ENCODE data around the gene SV2C.

Gene SV2C

DNA sequence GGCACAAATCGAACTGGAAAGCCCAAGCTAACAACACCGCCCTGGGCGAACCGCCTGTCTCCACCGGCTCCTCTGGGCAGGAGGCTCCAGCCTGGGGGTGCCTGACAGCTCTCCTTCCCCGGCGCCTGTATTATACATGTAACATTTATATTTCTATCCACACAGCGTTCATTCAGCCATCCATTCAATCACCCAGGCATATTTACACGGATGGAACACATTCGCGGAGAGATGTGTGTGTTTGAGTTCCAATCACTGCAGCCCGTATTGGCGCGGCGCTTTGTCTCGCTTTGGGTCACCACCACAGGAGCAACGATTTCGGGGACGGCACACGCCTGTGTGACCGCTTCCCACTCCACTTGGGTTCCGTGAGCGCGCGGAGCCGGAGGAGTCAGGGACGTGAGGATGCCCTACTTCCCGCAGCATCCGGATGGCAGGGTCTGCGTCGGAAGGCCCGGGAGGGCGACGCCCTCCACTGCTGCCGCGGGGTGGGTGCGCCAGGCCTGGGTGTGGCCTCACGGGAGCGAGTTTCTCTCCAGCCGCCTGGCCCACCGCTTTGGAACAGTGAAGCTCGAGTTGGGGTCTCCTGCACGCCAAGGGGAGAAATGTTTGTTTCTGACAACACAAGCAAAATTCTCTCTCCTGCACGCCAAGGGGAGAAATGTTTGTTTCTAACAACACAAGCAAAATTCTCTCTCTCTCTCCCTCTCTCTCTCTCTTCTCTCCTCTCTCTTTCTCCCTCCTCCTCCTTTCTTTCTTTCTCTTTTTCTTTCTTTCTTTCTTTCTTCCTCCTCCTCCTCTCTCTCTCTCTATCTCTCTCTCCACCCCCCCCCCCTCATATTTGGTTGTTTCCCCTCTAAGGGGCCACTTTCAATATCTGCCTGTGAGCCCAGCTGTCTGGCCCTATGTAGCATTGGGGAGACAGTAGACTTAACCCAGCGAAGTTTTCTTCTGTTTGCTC lies 1.1 kb upstream of the SV2C start:
- ATAC-seq (ENCODE audit: insufficient read depth, low read depth) (no peak), DNase-seq (no peak)
- Histone ChIP-seq H3K36me3 (ENCODE audit: insufficient read depth, low read length) (no peaks in the 10 kb centered on the region), H4K20me1 (ENCODE audit: insufficient read depth, low read length) (no peaks in the 10 kb centered on the region), H3K4me1 (ENCODE audit: insufficient read depth, low read length) (no peaks in the 10 kb centered on the region), H2AFZ (ENCODE audit: low read depth, low read length) (no peak overlapping the region), H3K4me3 (ENCODE audit: low read depth in 1 of 2, low read length in 2 of 2) (no peak overlapping the region), H3K27me3 (ENCODE audit: insufficient read depth, low read length, poor library complexity) (no peaks in the 10 kb centered on the region), H3K79me2 (ENCODE audit: insufficient read depth, low read length) (no peaks in the 10 kb centered on the region), H3K9ac (ENCODE audit: low read depth, low read length) (no peak overlapping the region), H3K4me2 (ENCODE audit: insufficient read depth, low read length) (no peak overlapping the region), H3K27ac (ENCODE audit: low read length) (no peak overlapping the region), H3K9me3 (ENCODE audit: insufficient read depth, low read length, severe bottlenecking) (no peaks in the 10 kb centered on the region)
- TF ChIP-seq EZH2 (IDR thresholded peaks at IDR 0.05; ENCODE audit: borderline replicate concordance, low read depth, low read length, severe bottlenecking), result no peak
- TF ChIP-seq, protein P1, sequence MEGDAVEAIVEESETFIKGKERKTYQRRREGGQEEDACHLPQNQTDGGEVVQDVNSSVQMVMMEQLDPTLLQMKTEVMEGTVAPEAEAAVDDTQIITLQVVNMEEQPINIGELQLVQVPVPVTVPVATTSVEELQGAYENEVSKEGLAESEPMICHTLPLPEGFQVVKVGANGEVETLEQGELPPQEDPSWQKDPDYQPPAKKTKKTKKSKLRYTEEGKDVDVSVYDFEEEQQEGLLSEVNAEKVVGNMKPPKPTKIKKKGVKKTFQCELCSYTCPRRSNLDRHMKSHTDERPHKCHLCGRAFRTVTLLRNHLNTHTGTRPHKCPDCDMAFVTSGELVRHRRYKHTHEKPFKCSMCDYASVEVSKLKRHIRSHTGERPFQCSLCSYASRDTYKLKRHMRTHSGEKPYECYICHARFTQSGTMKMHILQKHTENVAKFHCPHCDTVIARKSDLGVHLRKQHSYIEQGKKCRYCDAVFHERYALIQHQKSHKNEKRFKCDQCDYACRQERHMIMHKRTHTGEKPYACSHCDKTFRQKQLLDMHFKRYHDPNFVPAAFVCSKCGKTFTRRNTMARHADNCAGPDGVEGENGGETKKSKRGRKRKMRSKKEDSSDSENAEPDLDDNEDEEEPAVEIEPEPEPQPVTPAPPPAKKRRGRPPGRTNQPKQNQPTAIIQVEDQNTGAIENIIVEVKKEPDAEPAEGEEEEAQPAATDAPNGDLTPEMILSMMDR (IDR thresholded peaks at IDR 0.05; ENCODE audit: borderline replicate concordance, extremely low read depth, low read length, poor library complexity, severe bottlenecking), result no peak

DNA sequence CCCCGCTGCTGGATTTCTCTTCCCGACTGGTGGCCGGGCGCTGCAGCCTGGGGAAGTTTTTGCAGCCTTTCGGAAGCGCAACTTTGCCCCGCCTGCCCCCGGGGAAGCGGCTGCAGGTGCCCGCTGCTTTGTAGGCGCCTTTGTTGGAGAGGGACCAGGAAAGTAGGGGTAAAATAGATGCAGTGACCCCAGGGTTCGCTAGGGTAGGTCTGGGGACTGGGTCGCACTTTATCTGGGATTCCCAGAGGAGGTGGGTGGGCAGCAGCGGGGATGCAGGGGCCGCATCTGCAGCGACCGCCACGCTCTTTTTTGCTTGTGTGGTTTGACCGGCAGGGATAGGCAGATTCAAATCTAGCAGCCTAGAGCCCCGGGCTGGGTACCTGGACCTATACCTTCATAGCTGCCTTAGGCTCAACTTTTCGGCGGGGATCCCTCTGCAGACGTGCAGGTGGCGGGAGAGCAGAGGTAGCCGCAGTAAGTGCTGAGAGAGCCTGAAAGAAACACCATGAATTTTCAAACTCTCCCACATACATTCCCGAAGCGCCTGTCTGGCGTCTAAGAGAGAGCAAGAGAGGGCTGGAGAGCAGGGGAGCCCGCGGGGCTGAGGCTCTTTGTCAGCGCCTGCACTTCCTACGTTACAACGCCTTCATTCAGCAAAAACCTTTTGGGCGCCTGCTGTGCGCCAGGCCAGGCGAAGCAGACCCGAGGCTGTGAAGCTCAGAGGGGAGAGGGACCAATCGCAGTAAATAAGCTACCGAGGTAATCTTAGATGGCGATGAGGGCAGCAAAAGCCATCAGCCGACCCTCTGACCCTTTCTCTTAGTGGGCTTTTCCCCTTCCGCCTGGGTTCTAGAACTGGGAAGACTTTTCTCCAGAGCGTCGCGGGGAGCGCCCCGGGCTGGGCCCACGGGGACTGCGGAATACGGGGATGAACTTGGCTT lies 642 bp downstream of the SV2C start:
- no peak overlapping the region for H3K4me2 ChIP-seq (ENCODE audit: insufficient read depth, low read length)
- H3K27me3 ChIP-seq (ENCODE audit: insufficient read depth, low read length, poor library complexity), result no peaks in the 10 kb centered on the region
- no peaks in the 10 kb centered on the region for H4K20me1 ChIP-seq (ENCODE audit: insufficient read depth, low read length)
- H3K4me1 ChIP-seq (ENCODE audit: insufficient read depth, low read length), result no peaks in the 10 kb centered on the region
- no peaks in the 10 kb centered on the region for H3K79me2 ChIP-seq (ENCODE audit: insufficient read depth, low read length)
- H2AFZ ChIP-seq (ENCODE audit: low read depth, low read length), result no peak overlapping the region
- no peak overlapping the region for H3K9ac ChIP-seq (ENCODE audit: low read depth, low read length)
- no peaks in the 10 kb centered on the region for H3K9me3 ChIP-seq (ENCODE audit: insufficient read depth, low read length, severe bottlenecking)
- no peak overlapping the region for H3K27ac ChIP-seq (ENCODE audit: low read length)
- no peak for TF ChIP-seq EZH2 (IDR thresholded peaks at IDR 0.05; ENCODE audit: borderline replicate concordance, low read depth, low read length, severe bottlenecking)
- TF ChIP-seq, protein P1 (IDR thresholded peaks at IDR 0.05; ENCODE audit: borderline replicate concordance, extremely low read depth, low read length, poor library complexity, severe bottlenecking), result no peak
- ATAC-seq (ENCODE audit: insufficient read depth, low read depth), result no peak
- no peaks in the 10 kb centered on the region for H3K36me3 ChIP-seq (ENCODE audit: insufficient read depth, low read length)
- no peak for DNase-seq
- no peak overlapping the region for H3K4me3 ChIP-seq (ENCODE audit: low read depth in 1 of 2, low read length in 2 of 2)

DNA sequence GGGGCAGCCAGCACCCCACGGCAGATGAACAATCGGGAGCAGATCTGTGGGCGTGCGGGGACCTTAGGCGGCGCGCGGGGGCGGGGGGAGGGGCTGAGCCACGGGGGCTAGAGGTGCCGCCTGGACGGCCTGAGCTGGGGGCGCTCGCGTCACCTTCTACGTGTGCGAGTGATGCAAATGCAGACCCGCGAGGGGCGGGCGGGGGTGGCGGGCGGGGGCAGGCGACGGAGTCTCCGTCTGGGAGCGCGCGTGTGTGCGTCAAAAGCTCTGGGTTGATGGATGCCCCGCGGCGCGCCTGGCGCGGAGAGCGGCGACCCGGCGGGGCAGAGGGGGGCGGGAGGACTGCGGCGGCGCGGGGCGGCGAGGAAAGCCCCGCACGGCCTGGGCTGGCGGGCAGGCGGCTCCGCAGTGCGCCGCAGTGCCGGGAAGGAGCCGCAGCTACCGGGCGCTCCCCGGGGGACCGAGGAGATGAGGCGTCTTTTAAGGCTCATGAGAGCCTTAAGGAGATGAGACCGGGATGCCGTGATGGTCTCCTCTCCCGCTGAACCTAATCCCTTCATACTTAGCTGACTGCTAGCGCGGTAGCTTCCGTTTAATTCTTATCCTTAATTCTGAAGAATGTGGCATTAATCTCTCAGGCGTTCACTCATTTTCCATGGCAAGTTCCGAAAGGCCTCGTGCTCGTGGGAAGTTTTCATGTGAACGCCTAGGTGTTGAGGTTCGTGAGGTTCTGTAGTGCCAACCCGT lies 1.5 kb downstream of the SV2C start:
- no peaks in the 10 kb centered on the region for H3K36me3 ChIP-seq (ENCODE audit: insufficient read depth, low read length)
- H3K27ac ChIP-seq (ENCODE audit: low read length), result no peak overlapping the region
- no peaks in the 10 kb centered on the region for H4K20me1 ChIP-seq (ENCODE audit: insufficient read depth, low read length)
- no peaks in the 10 kb centered on the region for H3K9me3 ChIP-seq (ENCODE audit: insufficient read depth, low read length, severe bottlenecking)
- H3K4me2 ChIP-seq (ENCODE audit: insufficient read depth, low read length), result no peak overlapping the region
- no peaks in the 10 kb centered on the region for H3K4me1 ChIP-seq (ENCODE audit: insufficient read depth, low read length)
- ATAC-seq (ENCODE audit: insufficient read depth, low read depth), result no peak
- H3K4me3 ChIP-seq (ENCODE audit: low read depth in 1 of 2, low read length in 2 of 2), result no peak overlapping the region
- no peaks in the 10 kb centered on the region for H3K27me3 ChIP-seq (ENCODE audit: insufficient read depth, low read length, poor library complexity)
- no peak for TF ChIP-seq EZH2 (IDR thresholded peaks at IDR 0.05; ENCODE audit: borderline replicate concordance, low read depth, low read length, severe bottlenecking)
- TF ChIP-seq, protein P1 (IDR thresholded peaks at IDR 0.05; ENCODE audit: borderline replicate concordance, extremely low read depth, low read length, poor library complexity, severe bottlenecking), result no peak
- no peak for DNase-seq
- H2AFZ ChIP-seq (ENCODE audit: low read depth, low read length), result no peak overlapping the region
- H3K9ac ChIP-seq (ENCODE audit: low read depth, low read length), result no peak overlapping the region
- H3K79me2 ChIP-seq (ENCODE audit: insufficient read depth, low read length), result no peaks in the 10 kb centered on the region
